ENCODE measurements around the gene LRRC58. TPM values are rescaled to one million over a fixed set of nuclear protein-coding genes. Genes with fewer than 3 reads are reported as not detected.
"Not testable (repeated sequence)": the region's sequence is repeated elsewhere in the genome, so short reads cannot be mapped to it uniquely, and the experiment has no call there.

The LRRC58 gene
- total RNA-seq, 1 donor from 2014 or later, result 28.0 TPM

DNA sequence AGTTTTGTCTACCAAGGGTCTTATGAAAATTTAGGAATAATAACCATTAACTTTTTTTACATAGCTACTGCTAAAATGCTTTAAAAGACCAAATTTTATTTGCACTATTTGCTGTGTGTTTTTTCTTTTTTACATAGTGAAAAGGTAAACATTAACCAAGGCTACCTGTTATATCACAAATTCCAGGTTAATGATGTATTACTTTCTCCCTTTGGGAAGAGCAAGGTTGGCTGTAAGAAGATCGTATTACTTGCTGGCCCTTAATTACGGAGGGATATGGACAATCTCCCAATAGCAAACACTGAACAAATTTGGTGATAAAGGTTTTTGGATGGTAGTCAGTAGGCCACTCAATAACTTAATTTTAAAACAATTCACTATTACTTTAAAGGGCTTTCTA lies 22.4 kb downstream of the LRRC58 start:
- Mint-ChIP-seq H3K27ac (ENCODE audit: unreplicated experiment) (no peak overlapping the region), H3K27me3 (ENCODE audit: unreplicated experiment) (no peaks in the 10 kb centered on the region), H3K4me3 (ENCODE audit: unreplicated experiment) (no peak overlapping the region), H3K4me1 (ENCODE audit: unreplicated experiment) (no peaks in the 10 kb centered on the region), H3K9me3 (ENCODE audit: unreplicated experiment) (peaks cover 3% of the 10 kb centered on the region), H3K36me3 (ENCODE audit: unreplicated experiment) (peaks cover 41% of the 10 kb centered on the region)
- no peak for DNase-seq (ENCODE audit: extremely low spot score, unreplicated experiment)
- TF ChIP-seq, protein P1, sequence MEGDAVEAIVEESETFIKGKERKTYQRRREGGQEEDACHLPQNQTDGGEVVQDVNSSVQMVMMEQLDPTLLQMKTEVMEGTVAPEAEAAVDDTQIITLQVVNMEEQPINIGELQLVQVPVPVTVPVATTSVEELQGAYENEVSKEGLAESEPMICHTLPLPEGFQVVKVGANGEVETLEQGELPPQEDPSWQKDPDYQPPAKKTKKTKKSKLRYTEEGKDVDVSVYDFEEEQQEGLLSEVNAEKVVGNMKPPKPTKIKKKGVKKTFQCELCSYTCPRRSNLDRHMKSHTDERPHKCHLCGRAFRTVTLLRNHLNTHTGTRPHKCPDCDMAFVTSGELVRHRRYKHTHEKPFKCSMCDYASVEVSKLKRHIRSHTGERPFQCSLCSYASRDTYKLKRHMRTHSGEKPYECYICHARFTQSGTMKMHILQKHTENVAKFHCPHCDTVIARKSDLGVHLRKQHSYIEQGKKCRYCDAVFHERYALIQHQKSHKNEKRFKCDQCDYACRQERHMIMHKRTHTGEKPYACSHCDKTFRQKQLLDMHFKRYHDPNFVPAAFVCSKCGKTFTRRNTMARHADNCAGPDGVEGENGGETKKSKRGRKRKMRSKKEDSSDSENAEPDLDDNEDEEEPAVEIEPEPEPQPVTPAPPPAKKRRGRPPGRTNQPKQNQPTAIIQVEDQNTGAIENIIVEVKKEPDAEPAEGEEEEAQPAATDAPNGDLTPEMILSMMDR (IDR thresholded peaks at IDR 0.05), result no peak

DNA sequence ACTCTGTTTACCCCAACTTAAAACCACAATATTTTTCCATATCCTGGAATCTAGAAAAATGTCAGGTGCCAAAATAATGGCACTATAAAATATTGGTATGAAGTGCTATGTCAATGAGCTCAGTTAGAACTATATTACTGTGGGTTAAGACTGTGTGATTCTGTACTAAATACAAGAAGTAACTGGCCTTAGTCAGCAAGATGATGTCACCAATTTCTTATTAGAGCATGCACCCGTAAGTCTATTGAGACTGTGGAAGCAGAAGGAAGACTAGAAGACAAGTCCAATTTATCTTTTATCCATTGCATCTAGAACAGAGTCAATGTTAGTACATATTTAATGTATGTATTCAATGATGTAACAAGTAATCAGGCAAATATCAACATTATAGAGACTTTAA lies 25.0 kb downstream of the LRRC58 start:
- peaks cover 39% of the 10 kb centered on the region for H3K36me3 Mint-ChIP-seq (ENCODE audit: unreplicated experiment)
- H3K27me3 Mint-ChIP-seq (ENCODE audit: unreplicated experiment), result no peaks in the 10 kb centered on the region
- no peak overlapping the region for H3K4me3 Mint-ChIP-seq (ENCODE audit: unreplicated experiment)
- H3K27ac Mint-ChIP-seq (ENCODE audit: unreplicated experiment), result no peak overlapping the region
- DNase-seq (ENCODE audit: extremely low spot score, unreplicated experiment), result no peak
- TF ChIP-seq, protein P1 (IDR thresholded peaks at IDR 0.05), result no peak
- peaks cover 9% of the 10 kb centered on the region for H3K9me3 Mint-ChIP-seq (ENCODE audit: unreplicated experiment)
- no peaks in the 10 kb centered on the region for H3K4me1 Mint-ChIP-seq (ENCODE audit: unreplicated experiment)

DNA sequence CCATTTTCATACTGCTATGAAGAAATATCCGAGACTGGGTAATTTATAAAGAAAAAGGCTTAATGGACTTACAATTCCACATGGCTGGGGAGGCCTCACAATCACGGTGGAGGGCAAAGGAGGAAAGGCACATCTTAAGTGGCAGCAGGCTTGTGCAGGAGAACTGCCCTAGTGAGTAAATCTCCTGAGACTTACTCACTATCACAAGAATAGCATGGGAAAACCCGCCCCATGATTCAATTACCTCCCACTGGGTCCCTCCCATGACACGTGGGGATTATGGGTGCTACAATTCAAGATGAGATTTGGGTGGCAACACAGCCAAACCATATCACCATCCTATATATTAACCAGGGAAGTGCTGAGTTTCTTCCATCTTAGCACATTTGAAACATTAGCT lies 25.4 kb downstream of the LRRC58 start:
- H3K4me1 Mint-ChIP-seq (ENCODE audit: unreplicated experiment); DNase-seq (ENCODE audit: extremely low spot score, unreplicated experiment): not testable (repeated sequence)

DNA sequence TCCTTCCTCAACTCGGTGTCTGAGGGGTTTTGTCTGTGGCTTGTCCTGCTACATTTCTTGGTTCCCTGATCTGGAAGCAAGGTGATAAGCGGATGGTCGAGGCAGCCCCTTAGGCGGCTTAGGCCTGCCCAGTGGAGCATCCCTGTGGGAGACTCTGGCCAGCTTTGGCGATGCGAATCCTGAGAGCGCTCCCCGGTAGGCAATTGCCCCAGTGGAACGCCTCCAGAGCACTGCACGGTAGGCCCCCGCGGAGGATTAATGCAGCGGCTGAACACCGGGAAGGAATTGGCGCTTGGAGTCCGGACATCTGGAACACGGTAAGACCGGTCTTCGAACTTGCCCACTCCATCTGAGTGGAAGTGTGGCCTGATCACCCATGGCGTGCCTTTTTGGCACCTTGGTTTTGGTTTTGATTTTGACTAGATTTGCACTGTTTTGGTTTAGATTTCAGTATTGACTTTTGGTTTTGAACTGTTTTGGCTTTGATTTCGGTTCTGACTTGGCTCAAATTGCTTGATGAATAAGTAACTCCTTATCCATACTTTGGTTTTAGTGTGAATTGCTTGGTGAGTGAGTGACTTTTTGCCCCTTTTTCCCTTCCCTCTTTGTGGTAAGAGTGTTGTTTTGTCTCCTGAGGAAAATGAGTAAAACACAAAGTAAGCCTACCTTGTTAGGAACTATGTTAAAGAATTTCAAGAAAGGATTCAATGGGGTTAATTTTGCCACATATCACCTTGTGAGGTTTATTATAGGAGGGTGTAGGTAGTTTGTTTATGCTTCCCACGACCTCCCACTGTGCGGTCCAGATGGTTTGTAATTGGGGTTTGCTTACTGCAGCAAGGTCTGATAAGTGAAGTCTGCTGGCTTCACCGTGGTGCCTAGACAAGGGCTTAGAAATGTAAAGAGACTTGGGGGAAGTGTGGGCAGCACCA lies 37.0 kb downstream of the LRRC58 start:
- Mint-ChIP-seq H3K27ac (ENCODE audit: unreplicated experiment) (no peak overlapping the region), H3K4me3 (ENCODE audit: unreplicated experiment) (no peak overlapping the region), H3K4me1 (ENCODE audit: unreplicated experiment) (no peaks in the 10 kb centered on the region), H3K36me3 (ENCODE audit: unreplicated experiment) (peaks cover 12% of the 10 kb centered on the region), H3K9me3 (ENCODE audit: unreplicated experiment) (peaks cover 23% of the 10 kb centered on the region), H3K27me3 (ENCODE audit: unreplicated experiment) (peaks cover 4% of the 10 kb centered on the region)
- no peak for DNase-seq (ENCODE audit: extremely low spot score, unreplicated experiment)
- TF ChIP-seq, protein P1 (IDR thresholded peaks at IDR 0.05), result no peak

More for the DNA sequence above, 25.4 kb downstream of the LRRC58 start:
- not testable (repeated sequence) for H3K4me3 Mint-ChIP-seq (ENCODE audit: unreplicated experiment); H3K27me3 Mint-ChIP-seq (ENCODE audit: unreplicated experiment); H3K27ac Mint-ChIP-seq (ENCODE audit: unreplicated experiment)
- H3K9me3 Mint-ChIP-seq (ENCODE audit: unreplicated experiment), result peaks cover 13% of the 10 kb centered on the region
- peaks cover 40% of the 10 kb centered on the region for H3K36me3 Mint-ChIP-seq (ENCODE audit: unreplicated experiment)

DNA sequence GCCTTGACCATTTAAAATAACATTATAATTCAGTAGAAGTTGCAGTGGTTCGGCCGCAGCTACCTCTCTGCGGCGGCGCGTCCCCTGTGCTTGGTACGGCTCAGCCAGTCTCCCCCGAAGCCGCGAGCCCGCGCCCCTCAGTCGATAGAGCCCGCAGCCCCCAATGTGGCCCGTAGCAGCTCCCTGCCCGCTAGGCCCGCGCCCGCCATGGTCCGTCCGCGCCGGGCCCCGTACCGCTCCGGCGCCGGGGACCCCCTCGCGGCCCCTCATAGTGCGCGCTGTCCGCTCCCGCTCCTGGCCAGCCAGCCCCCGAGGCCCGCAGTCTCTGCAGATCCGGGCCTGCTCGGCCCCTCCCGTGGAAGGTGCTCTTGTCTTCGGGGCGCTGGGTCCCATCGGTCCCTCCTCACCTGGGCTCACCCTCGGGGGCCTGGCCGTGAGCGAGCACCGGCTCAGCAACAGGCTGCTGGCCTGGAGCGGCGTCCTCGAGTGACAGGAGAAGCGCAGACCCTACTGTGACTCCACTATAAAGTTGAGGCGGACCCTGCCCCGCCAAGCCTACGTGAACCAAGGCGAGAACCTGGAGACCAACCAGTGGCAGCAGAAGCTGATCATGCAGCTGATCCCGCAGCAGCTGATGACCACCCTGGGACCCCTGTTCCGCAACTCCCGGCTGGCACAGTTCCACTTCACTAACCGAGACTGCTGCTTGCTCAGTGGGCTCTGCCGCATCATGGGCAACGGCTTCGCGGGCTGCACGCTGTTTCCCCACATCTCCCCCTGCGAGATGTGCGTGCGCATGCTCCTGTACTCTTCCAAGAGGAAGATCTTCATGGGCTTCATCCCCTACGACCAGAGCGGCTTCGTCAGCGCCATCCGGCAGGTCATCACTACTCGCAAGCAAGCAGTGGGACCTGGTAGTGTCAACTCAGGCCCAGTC lies 42.4 kb downstream of the LRRC58 start:
- Mint-ChIP-seq H3K4me1 (ENCODE audit: unreplicated experiment) (no peaks in the 10 kb centered on the region), H3K4me3 (ENCODE audit: unreplicated experiment) (no peak overlapping the region), H3K36me3 (ENCODE audit: unreplicated experiment) (peaks cover 4% of the 10 kb centered on the region), H3K27ac (ENCODE audit: unreplicated experiment) (no peak overlapping the region), H3K9me3 (ENCODE audit: unreplicated experiment) (no peaks in the 10 kb centered on the region), H3K27me3 (ENCODE audit: unreplicated experiment) (peaks cover 4% of the 10 kb centered on the region)
- no peak for DNase-seq (ENCODE audit: extremely low spot score, unreplicated experiment)
- TF ChIP-seq, protein P1 (IDR thresholded peaks at IDR 0.05), result no peak

Data from osteocyte (in vitro differentiated cells).